HL-60 (cell line): Measurements from ENCODE around the gene CSNK1D.

ENCODE experiments used
- DNase-seq, 2 experiments: peaks; one replicate each; pipeline ENCODE4 v3.0.0-alpha.2; 2010 to 2020; ENCODE audit warnings: low read depth in 1 of 2, low spot score in 1 of 2
- H3K27ac ChIP-seq: fragments of 250-450 bp; sonication (Bioruptor Pico); replicated peaks from 2 replicates; pipeline ENCODE4 v1.5.1; 2020; ENCODE audit warnings: mild to moderate bottlenecking, moderate library complexity
- H3K27me3 ChIP-seq: fragments of 250-450 bp; sonication (Bioruptor Pico); 2 replicates; pipeline ENCODE4 v1.5.1; 2021; ENCODE audit warnings: mild to moderate bottlenecking, moderate library complexity; ENCODE audit not compliant: insufficient read depth, poor library complexity, severe bottlenecking
- H3K4me3 ChIP-seq: replicated peaks from 2 replicates; pipeline ENCODE4 v1.5.1; 2011; ENCODE audit warnings: mild to moderate bottlenecking, control low read depth, low read length; ENCODE audit not compliant: insufficient read depth
- CTCF ChIP-seq: IDR thresholded peaks from one replicate; pipeline ENCODE4 v1.5.1; 2011; ENCODE audit warnings: low read length, control low read depth, inconsistent platforms; ENCODE audit not compliant: insufficient read depth
- GABPA ChIP-seq: IDR thresholded peaks from 2 replicates; pipeline ENCODE4 v1.6.1; 2012; ENCODE audit warnings: low read depth
- POLR2AphosphoS5 ChIP-seq: IDR thresholded peaks from 2 replicates; pipeline ENCODE4 v1.6.1; 2012; ENCODE audit warnings: low read depth
- SPI1 ChIP-seq: IDR thresholded peaks from 2 replicates; pipeline ENCODE4 v1.6.1; 2012; ENCODE audit warnings: low read depth, mild to moderate bottlenecking, borderline replicate concordance
- TF ChIP-seq, protein P1 (sequence below): IDR thresholded peaks from 2 replicates; pipeline ENCODE4 v1.6.1; 2012; ENCODE audit warnings: low read depth; ENCODE audit not compliant: insufficient replicate concordance

CSNK1D gene

DNA sequence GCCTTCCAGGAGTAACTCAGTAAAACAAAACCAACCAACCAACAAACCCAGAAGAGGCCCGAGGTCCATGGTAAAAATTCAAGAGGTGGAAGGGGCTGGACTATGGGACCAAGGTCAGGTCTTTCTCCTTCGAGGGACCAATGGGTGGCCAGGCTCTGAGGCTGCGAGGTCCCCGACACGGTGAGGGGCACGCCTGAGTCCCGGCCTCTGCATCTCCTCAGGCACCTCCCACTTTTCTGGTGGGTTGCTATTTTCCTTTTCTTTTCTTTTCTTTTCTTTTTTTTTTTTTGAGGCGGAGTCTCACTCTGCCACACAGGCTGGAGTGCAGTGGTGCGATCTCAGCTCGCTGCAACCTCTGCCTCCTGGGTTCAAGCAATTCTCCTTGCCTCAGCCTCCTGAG, 26.0 kb upstream of the CSNK1D start:
- Histone ChIP-seq H3K27ac (no peak overlapping the region), H3K27me3 (no peaks in the 10 kb centered on the region), H3K4me3 (no peak overlapping the region)
- TF ChIP-seq CTCF = no peak
- TF ChIP-seq POLR2AphosphoS5 = no peak
- TF ChIP-seq GABPA = no peak
- no peak for TF ChIP-seq SPI1
- TF ChIP-seq, protein P1, sequence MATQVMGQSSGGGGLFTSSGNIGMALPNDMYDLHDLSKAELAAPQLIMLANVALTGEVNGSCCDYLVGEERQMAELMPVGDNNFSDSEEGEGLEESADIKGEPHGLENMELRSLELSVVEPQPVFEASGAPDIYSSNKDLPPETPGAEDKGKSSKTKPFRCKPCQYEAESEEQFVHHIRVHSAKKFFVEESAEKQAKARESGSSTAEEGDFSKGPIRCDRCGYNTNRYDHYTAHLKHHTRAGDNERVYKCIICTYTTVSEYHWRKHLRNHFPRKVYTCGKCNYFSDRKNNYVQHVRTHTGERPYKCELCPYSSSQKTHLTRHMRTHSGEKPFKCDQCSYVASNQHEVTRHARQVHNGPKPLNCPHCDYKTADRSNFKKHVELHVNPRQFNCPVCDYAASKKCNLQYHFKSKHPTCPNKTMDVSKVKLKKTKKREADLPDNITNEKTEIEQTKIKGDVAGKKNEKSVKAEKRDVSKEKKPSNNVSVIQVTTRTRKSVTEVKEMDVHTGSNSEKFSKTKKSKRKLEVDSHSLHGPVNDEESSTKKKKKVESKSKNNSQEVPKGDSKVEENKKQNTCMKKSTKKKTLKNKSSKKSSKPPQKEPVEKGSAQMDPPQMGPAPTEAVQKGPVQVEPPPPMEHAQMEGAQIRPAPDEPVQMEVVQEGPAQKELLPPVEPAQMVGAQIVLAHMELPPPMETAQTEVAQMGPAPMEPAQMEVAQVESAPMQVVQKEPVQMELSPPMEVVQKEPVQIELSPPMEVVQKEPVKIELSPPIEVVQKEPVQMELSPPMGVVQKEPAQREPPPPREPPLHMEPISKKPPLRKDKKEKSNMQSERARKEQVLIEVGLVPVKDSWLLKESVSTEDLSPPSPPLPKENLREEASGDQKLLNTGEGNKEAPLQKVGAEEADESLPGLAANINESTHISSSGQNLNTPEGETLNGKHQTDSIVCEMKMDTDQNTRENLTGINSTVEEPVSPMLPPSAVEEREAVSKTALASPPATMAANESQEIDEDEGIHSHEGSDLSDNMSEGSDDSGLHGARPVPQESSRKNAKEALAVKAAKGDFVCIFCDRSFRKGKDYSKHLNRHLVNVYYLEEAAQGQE = no peak
- no peak for DNase-seq

GRCh38 chr17:82298538-82299421, 25.3 kb upstream of the CSNK1D start:
- peak overlapping the region; percentile 94 for H3K27ac ChIP-seq
- no peaks in the 10 kb centered on the region for H3K27me3 ChIP-seq
- H3K4me3 ChIP-seq = peak overlapping the region; percentile 34
- DNase-seq = no peak
- no peak for TF ChIP-seq GABPA
- no peak for TF ChIP-seq CTCF
- no peak for TF ChIP-seq POLR2AphosphoS5
- TF ChIP-seq, protein P1 = no peak
- no peak for TF ChIP-seq SPI1

DNA sequence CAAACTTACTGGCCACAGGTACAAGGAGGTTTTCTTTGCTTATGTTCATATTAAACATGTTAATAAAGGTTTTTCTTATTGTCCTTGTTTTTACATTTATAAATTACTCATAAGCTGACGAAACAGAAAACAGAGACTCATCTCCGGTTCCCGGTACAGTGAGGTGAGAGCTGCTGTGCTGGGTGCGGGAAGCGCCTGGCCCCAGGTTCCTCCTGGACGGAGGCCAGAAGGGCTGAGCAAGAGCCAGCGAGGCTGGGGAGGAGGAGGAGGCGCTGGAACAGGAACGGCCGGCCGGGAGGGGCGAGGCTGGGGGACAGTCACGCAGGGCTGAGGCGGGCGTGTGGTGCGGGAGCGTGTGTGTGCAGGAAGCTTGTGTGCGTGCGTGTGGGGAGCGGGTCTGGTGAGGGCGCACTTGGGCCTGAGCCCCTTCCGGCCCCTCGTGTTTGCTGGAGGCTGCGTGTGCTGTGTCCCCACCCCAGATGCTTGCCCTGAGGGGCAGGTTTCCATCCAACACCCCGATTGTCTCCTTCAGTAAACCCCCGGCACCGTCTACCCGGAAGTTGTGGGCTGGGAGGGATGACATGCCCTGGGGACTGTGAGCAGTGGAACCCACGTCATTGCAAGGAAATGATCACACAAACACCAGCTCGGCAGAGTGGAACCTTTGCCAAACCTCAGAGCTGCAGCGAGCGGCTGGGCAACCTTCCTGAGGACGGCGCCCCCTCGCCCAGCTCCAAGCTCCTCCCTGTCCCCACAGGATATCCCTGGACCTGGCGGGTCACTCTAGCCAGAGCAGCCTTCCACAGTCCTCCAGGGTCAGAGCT, 24.4 kb upstream of the CSNK1D start:
- peak overlapping the region; percentile 34 for H3K4me3 ChIP-seq
- DNase-seq = peak; percentile 97
- TF ChIP-seq, protein P1 = peak; percentile 1
- peak; percentile 80; the same call in 1 of the 2 replicates for TF ChIP-seq POLR2AphosphoS5
- TF ChIP-seq SPI1 = peak; percentile 66; the same call in 1 of the 2 replicates
- TF ChIP-seq CTCF = no peak
- TF ChIP-seq GABPA = peak; percentile 80
- H3K27ac ChIP-seq = peak overlapping the region; percentile 94
- H3K27me3 ChIP-seq = no peaks in the 10 kb centered on the region
